HepG2 (cell line): ENCODE data around the gene NAV2. TPM values are rescaled to one million over a fixed set of nuclear protein-coding genes. Genes with fewer than 3 reads are reported as not detected.

Source experiments
- CEBPB ChIP-seq: IDR thresholded peaks from 2 replicates; pipeline ENCODE4 v1.6.1; 2011; ENCODE audit warnings: low read depth, low read length, improper control_type of control experiment, borderline replicate concordance
- MZF1 ChIP-seq: sonication (generic); formaldehyde crosslinking; IDR thresholded peaks from 2 replicates; pipeline ENCODE4 v1.8.1; 2023; ENCODE audit warnings: mild to moderate bottlenecking, missing genetic modification reagents, borderline replicate concordance
- SRF ChIP-seq: IDR thresholded peaks from 2 replicates; pipeline ENCODE4 v1.6.1; 2011; ENCODE audit warnings: mild to moderate bottlenecking, low read depth, low read length, moderate library complexity
- ZNF136 ChIP-seq: sonication (generic); formaldehyde crosslinking; IDR thresholded peaks from 2 replicates; pipeline ENCODE4 v1.8.1; 2022; ENCODE audit warnings: low read depth, mild to moderate bottlenecking, moderate library complexity, missing genetic modification reagents
- ZNF3 ChIP-seq: IDR thresholded peaks from 2 replicates; pipeline ENCODE4 v1.7.0; 2017; ENCODE audit warnings: inconsistent platforms
- polyA plus RNA-seq, 8 experiments: library from polyadenylated mRNA; depleted of rRNA in 3 of 8; stranded (reverse) in 7 of 8; unstranded in 1 of 8; fragments of >200 nt; fragmentation: Illumina TruSeq in 4 of 8; extraction: Trizol in 4 of 8; gene quantifications; 2 replicates each; pipeline versions ENCODE4 v1.2.1 to v1.2.3, GENCODE V29; 2011 to 2016; ENCODE audit warnings: low read depth in 4 of 8, missing spikeins in 1 of 8, mixed read lengths in 1 of 8; ENCODE audit not compliant: insufficient read depth in 1 of 8
- total RNA-seq, 5 experiments: library from RNA; depleted of rRNA; stranded (reverse); fragments of >200 nt; fragmentation: Illumina TruSeq; extraction: Trizol; gene quantifications; 2 replicates each; pipeline ENCODE4 v1.2.3, GENCODE V29; 2016; ENCODE audit warnings: low read depth in 1 of 5
- TF ChIP-seq, protein P1 (sequence below): IDR thresholded peaks from 2 replicates; pipeline ENCODE4 v1.6.1; 2016
- TF ChIP-seq, protein P2 (sequence below): sonication (generic); formaldehyde crosslinking; IDR thresholded peaks from 2 replicates; pipeline ENCODE4 v1.4.0; 2020; ENCODE audit warnings: mild to moderate bottlenecking, missing genetic modification reagents
- TF ChIP-seq, protein P3 (sequence below): sonication (generic); formaldehyde crosslinking; IDR thresholded peaks from 2 replicates; pipeline ENCODE4 v1.4.0; 2020; ENCODE audit warnings: mild to moderate bottlenecking, missing genetic modification reagents, borderline replicate concordance
- TF ChIP-seq, protein P4 (sequence below): sonication (generic); formaldehyde crosslinking; IDR thresholded peaks from 2 replicates; pipeline ENCODE4 v1.4.0; 2020; ENCODE audit warnings: missing genetic modification reagents, borderline replicate concordance
- TF ChIP-seq, protein P5 (sequence below): sonication (generic); formaldehyde crosslinking; IDR thresholded peaks from 2 replicates; pipeline ENCODE4 v1.4.0; 2020; ENCODE audit warnings: missing genetic modification reagents
- TF ChIP-seq, protein P6 (sequence below): sonication (generic); formaldehyde crosslinking; IDR thresholded peaks from 2 replicates; pipeline ENCODE4 v1.8.0; 2022; ENCODE audit warnings: low read depth, missing genetic modification reagents

The NAV2 gene
- total and polyA plus RNA-seq, 2 of the 13 experiments (the other 11 are each of a cell fraction or from before 2014, with no cell fraction given), result 9.3 to 34.6 TPM

DNA sequence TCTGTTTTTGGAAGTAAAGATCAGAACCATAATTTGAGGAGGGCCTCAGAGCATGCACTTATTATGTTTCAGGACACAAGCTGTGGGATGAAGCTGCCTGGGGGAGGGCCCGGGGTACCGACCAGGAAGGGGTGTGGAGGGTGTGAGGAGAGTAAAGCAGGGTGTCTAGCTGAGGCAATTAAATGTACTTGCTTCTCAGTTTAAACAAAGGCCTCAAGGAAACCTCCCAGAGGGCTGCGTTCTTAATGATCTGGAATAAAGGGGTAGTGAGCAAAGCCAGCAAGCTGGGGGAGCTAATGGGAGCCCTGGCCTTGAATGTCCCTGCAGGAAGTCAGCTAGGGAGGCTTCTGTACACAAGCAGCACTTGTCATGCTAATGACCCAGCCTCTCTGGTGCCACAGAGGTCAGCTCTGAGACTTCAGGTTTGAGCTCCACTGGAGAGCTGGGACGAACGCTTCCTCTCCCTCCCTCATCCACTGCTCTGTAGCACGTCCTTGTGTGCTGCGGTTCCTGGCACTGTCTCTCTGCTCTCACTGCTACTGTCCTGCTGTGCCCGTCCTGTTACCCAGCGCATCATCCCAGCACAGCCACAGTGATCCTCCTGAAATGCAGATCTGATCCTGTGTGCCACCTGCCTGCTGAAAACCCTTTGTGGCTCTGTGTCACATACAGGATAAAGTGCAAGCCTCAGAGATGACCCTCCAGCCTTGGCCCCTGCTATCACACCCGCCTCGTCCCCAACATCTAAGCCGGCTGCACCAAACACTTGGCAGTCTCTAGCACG lies 287.9 kb downstream of the NAV2 start (continued):
- TF ChIP-seq, protein P1, sequence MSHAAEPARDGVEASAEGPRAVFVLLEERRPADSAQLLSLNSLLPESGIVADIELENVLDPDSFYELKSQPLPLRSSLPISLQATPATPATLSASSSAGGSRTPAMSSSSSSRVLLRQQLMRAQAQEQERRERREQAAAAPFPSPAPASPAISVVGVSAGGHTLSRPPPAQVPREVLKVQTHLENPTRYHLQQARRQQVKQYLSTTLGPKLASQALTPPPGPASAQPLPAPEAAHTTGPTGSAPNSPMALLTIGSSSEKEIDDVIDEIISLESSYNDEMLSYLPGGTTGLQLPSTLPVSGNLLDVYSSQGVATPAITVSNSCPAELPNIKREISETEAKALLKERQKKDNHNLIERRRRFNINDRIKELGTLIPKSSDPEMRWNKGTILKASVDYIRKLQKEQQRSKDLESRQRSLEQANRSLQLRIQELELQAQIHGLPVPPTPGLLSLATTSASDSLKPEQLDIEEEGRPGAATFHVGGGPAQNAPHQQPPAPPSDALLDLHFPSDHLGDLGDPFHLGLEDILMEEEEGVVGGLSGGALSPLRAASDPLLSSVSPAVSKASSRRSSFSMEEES (CRISPR knock-in tag), result no peak
- TF ChIP-seq, protein P2, sequence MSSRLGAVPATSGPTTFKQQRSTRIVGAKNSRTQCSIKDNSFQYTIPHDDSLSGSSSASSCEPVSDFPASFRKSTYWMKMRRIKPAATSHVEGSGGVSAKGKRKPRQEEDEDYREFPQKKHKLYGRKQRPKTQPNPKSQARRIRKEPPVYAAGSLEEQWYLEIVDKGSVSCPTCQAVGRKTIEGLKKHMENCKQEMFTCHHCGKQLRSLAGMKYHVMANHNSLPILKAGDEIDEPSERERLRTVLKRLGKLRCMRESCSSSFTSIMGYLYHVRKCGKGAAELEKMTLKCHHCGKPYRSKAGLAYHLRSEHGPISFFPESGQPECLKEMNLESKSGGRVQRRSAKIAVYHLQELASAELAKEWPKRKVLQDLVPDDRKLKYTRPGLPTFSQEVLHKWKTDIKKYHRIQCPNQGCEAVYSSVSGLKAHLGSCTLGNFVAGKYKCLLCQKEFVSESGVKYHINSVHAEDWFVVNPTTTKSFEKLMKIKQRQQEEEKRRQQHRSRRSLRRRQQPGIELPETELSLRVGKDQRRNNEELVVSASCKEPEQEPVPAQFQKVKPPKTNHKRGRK (CRISPR knock-in tag), result no peak
- no peak for TF ChIP-seq SRF
- no peak for TF ChIP-seq ZNF3 (CRISPR knock-in tag)
- TF ChIP-seq, protein P3, sequence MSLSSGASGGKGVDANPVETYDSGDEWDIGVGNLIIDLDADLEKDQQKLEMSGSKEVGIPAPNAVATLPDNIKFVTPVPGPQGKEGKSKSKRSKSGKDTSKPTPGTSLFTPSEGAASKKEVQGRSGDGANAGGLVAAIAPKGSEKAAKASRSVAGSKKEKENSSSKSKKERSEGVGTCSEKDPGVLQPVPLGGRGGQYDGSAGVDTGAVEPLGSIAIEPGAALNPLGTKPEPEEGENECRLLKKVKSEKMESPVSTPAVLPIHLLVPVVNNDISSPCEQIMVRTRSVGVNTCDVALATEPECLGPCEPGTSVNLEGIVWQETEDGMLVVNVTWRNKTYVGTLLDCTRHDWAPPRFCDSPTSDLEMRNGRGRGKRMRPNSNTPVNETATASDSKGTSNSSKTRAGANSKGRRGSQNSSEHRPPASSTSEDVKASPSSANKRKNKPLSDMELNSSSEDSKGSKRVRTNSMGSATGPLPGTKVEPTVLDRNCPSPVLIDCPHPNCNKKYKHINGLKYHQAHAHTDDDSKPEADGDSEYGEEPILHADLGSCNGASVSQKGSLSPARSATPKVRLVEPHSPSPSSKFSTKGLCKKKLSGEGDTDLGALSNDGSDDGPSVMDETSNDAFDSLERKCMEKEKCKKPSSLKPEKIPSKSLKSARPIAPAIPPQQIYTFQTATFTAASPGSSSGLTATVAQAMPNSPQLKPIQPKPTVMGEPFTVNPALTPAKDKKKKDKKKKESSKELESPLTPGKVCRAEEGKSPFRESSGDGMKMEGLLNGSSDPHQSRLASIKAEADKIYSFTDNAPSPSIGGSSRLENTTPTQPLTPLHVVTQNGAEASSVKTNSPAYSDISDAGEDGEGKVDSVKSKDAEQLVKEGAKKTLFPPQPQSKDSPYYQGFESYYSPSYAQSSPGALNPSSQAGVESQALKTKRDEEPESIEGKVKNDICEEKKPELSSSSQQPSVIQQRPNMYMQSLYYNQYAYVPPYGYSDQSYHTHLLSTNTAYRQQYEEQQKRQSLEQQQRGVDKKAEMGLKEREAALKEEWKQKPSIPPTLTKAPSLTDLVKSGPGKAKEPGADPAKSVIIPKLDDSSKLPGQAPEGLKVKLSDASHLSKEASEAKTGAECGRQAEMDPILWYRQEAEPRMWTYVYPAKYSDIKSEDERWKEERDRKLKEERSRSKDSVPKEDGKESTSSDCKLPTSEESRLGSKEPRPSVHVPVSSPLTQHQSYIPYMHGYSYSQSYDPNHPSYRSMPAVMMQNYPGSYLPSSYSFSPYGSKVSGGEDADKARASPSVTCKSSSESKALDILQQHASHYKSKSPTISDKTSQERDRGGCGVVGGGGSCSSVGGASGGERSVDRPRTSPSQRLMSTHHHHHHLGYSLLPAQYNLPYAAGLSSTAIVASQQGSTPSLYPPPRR (CRISPR knock-in tag), result peak; percentile 80; the same call in 1 of the 2 replicates
- TF ChIP-seq, protein P4, sequence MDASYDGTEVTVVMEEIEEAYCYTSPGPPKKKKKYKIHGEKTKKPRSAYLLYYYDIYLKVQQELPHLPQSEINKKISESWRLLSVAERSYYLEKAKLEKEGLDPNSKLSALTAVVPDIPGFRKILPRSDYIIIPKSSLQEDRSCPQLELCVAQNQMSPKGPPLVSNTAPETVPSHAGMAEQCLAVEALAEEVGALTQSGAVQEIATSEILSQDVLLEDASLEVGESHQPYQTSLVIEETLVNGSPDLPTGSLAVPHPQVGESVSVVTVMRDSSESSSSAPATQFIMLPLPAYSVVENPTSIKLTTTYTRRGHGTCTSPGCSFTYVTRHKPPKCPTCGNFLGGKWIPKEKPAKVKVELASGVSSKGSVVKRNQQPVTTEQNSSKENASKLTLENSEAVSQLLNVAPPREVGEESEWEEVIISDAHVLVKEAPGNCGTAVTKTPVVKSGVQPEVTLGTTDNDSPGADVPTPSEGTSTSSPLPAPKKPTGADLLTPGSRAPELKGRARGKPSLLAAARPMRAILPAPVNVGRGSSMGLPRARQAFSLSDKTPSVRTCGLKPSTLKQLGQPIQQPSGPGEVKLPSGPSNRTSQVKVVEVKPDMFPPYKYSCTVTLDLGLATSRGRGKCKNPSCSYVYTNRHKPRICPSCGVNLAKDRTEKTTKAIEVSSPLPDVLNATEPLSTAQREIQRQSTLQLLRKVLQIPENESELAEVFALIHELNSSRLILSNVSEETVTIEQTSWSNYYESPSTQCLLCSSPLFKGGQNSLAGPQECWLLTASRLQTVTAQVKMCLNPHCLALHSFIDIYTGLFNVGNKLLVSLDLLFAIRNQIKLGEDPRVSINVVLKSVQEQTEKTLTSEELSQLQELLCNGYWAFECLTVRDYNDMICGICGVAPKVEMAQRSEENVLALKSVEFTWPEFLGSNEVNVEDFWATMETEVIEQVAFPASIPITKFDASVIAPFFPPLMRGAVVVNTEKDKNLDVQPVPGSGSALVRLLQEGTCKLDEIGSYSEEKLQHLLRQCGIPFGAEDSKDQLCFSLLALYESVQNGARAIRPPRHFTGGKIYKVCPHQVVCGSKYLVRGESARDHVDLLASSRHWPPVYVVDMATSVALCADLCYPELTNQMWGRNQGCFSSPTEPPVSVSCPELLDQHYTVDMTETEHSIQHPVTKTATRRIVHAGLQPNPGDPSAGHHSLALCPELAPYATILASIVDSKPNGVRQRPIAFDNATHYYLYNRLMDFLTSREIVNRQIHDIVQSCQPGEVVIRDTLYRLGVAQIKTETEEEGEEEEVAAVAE (CRISPR knock-in tag), result no peak
- no peak for TF ChIP-seq CEBPB
- TF ChIP-seq, protein P5, sequence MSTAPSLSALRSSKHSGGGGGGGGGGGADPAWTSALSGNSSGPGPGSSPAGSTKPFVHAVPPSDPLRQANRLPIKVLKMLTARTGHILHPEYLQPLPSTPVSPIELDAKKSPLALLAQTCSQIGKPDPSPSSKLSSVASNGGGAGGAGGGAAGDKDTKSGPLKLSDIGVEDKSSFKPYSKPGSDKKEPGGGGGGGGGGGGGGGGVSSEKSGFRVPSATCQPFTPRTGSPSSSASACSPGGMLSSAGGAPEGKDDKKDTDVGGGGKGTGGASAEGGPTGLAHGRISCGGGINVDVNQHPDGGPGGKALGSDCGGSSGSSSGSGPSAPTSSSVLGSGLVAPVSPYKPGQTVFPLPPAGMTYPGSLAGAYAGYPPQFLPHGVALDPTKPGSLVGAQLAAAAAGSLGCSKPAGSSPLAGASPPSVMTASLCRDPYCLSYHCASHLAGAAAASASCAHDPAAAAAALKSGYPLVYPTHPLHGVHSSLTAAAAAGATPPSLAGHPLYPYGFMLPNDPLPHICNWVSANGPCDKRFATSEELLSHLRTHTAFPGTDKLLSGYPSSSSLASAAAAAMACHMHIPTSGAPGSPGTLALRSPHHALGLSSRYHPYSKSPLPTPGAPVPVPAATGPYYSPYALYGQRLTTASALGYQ, result no peak
- TF ChIP-seq, protein P6, sequence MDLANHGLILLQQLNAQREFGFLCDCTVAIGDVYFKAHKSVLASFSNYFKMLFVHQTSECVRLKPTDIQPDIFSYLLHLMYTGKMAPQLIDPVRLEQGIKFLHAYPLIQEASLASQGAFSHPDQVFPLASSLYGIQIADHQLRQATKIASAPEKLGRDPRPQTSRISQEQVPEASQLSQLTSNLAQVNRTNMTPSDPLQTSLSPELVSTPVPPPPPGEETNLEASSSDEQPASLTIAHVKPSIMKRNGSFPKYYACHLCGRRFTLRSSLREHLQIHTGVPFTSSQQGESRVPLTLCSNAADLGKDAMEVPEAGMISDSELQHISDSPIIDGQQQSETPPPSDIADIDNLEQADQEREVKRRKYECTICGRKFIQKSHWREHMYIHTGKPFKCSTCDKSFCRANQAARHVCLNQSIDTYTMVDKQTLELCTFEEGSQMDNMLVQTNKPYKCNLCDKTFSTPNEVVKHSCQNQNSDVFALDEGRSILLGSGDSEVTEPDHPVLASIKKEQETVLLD (CRISPR knock-in tag), result no peak
- no peak for TF ChIP-seq ZNF136 (CRISPR knock-in tag)
- no peak for TF ChIP-seq MZF1
